HG03108 (cell line): ENCODE data around the gene CCDC110.
A peak's percentile ranks its signal among the peaks of the same experiment; 100 is the strongest.

Experiments used
- ATAC-seq: cut with Tn5 transposase; IDR thresholded peaks from one replicate; pipeline ENCODE4 v1.9.1; 2021; ENCODE audit warnings: moderate library complexity; ENCODE audit not compliant: unreplicated experiment

The CCDC110 gene

GRCh38 chr4:185473247-185473646 lies 1.7 kb upstream of the CCDC110 start:
- no peak for ATAC-seq

GRCh38 chr4:185472103-185472542 lies 590 bp upstream of the CCDC110 start:
- no peak for ATAC-seq

- no peak for ATAC-seq
These were observed 885 bp downstream of the CCDC110 start for GRCh38 chr4:185470501-185471195.

GRCh38 chr4:185469580-185470154 lies 1.9 kb downstream of the CCDC110 start:
- ATAC-seq: no peak

GRCh38 chr4:185468999-185469398 lies 2.5 kb downstream of the CCDC110 start:
- ATAC-seq: no peak

- no peak for ATAC-seq
These were observed 3.5 kb downstream of the CCDC110 start for GRCh38 chr4:185467991-185468390.

GRCh38 chr4:185467101-185467500 lies 4.4 kb downstream of the CCDC110 start:
- ATAC-seq: no peak

- ATAC-seq: no peak
These were observed 5.8 kb downstream of the CCDC110 start for GRCh38 chr4:185465707-185466106.

GRCh38 chr4:185464887-185465286 lies 6.6 kb downstream of the CCDC110 start:
- ATAC-seq: no peak

GRCh38 chr4:185464183-185464582 lies 7.3 kb downstream of the CCDC110 start:
- no peak for ATAC-seq

- ATAC-seq: no peak
These were observed 8.0 kb downstream of the CCDC110 start for GRCh38 chr4:185463541-185463940.

- no peak for ATAC-seq
These were observed 10.0 kb downstream of the CCDC110 start for GRCh38 chr4:185461565-185461964.

GRCh38 chr4:185457136-185457535 lies 14.4 kb downstream of the CCDC110 start:
- no peak for ATAC-seq

- no peak for ATAC-seq
These were observed 15.4 kb downstream of the CCDC110 start for GRCh38 chr4:185456131-185456530.

GRCh38 chr4:185445209-185445608 lies 26.3 kb downstream of the CCDC110 start:
- ATAC-seq: no peak

- no peak for ATAC-seq
These were observed 30.1 kb downstream of the CCDC110 start for GRCh38 chr4:185441479-185441878.

- no peak for ATAC-seq
These were observed 33.7 kb downstream of the CCDC110 start for GRCh38 chr4:185437809-185438208.

GRCh38 chr4:185435466-185435865 lies 36.1 kb downstream of the CCDC110 start:
- no peak for ATAC-seq

GRCh38 chr4:185429660-185430059 lies 41.9 kb downstream of the CCDC110 start:
- no peak for ATAC-seq

GRCh38 chr4:185426960-185427688 lies 44.4 kb downstream of the CCDC110 start:
- ATAC-seq: no peak

GRCh38 chr4:185425647-185426352 lies 45.7 kb downstream of the CCDC110 start, which contains the start of gene UFSP2:
Gene UFSP2 (minus strand): TSS chr4:185425964. CDS start chr4:185425868, 96 bp downstream.
- peak; percentile 94 for ATAC-seq
